H9 (cell line): ENCODE results near the gene CRTAP. TPM values are rescaled to one million over a fixed set of nuclear protein-coding genes. Genes with fewer than 3 reads are reported as not detected.

ENCODE experiments used
- DNase-seq: peaks from one replicate; pipeline ENCODE4 v3.0.0-alpha.2; 2017
- H2AFZ ChIP-seq: one replicate; pipeline ENCODE4 v1.6.1; 2013; ENCODE audit warnings: mild to moderate bottlenecking, low read length, control low read depth, moderate library complexity
- H2AK5ac ChIP-seq: 2 replicates; pipeline ENCODE4 v1.6.1; 2013; ENCODE audit warnings: low read length, control low read depth, mixed read lengths; ENCODE audit not compliant: insufficient read length
- H2BK120ac ChIP-seq: one replicate; pipeline ENCODE4 v1.6.1; 2013; ENCODE audit warnings: low read depth, mild to moderate bottlenecking, low read length, control low read depth, inconsistent platforms; ENCODE audit not compliant: poor library complexity, severe bottlenecking
- H2BK12ac ChIP-seq: 2 replicates; pipeline ENCODE4 v1.6.1; 2013; ENCODE audit warnings: low read length, control low read depth, mixed read lengths, low read depth; ENCODE audit not compliant: insufficient read length
- H2BK15ac ChIP-seq: 2 replicates; pipeline ENCODE4 v1.6.1; 2013; ENCODE audit warnings: low read depth, low read length, control low read depth
- H2BK20ac ChIP-seq: one replicate; pipeline ENCODE4 v1.6.1; 2013; ENCODE audit warnings: low read depth, mild to moderate bottlenecking, low read length, control low read depth, inconsistent platforms; ENCODE audit not compliant: poor library complexity, severe bottlenecking
- H2BK5ac ChIP-seq: 2 replicates; pipeline ENCODE4 v1.6.1; 2013; ENCODE audit warnings: low read length, control low read depth, mixed read lengths; ENCODE audit not compliant: insufficient read length
- H3K14ac ChIP-seq: 2 replicates; pipeline ENCODE4 v1.6.1; 2013; ENCODE audit warnings: low read length, control low read depth; ENCODE audit not compliant: insufficient read depth
- H3K18ac ChIP-seq: 2 replicates; pipeline ENCODE4 v1.6.1; 2013; ENCODE audit warnings: low read depth, mild to moderate bottlenecking, mixed read lengths, low read length, control low read depth; ENCODE audit not compliant: insufficient read length
- H3K23ac ChIP-seq: 2 replicates; pipeline ENCODE4 v1.6.1; 2013; ENCODE audit warnings: low read length, control low read depth, mixed read lengths, low read depth; ENCODE audit not compliant: insufficient read length
- H3K23me2 ChIP-seq: 2 replicates; pipeline ENCODE4 v1.6.1; 2013; ENCODE audit warnings: low read depth, mild to moderate bottlenecking, mixed read lengths, low read length, control low read depth; ENCODE audit not compliant: insufficient read length, poor library complexity, severe bottlenecking
- H3K27ac ChIP-seq: 2 replicates; pipeline ENCODE4 v1.5.1; 2013; ENCODE audit warnings: low read length, control low read depth, mixed read lengths, low read depth; ENCODE audit not compliant: insufficient read length
- H3K27me3 ChIP-seq: 2 replicates; pipeline ENCODE4 v1.6.1; 2013; ENCODE audit warnings: low read length, control low read depth, inconsistent platforms; ENCODE audit not compliant: insufficient read depth
- H3K4ac ChIP-seq: 2 replicates; pipeline ENCODE4 v1.6.1; 2013; ENCODE audit warnings: low read depth, mild to moderate bottlenecking, control low read depth, inconsistent platforms, low read length, moderate library complexity
- H3K4me1 ChIP-seq: 2 replicates; pipeline ENCODE4 v1.6.1; 2013; ENCODE audit warnings: low read length, control low read depth, inconsistent platforms; ENCODE audit not compliant: insufficient read depth
- H3K4me2 ChIP-seq: 2 replicates; pipeline ENCODE4 v1.6.1; 2013; ENCODE audit warnings: low read length, control low read depth, mixed read lengths; ENCODE audit not compliant: insufficient read length, insufficient read depth
- H3K56ac ChIP-seq: 2 replicates; pipeline ENCODE4 v1.6.1; 2013; ENCODE audit warnings: low read depth, mild to moderate bottlenecking, mixed read lengths, low read length, control low read depth; ENCODE audit not compliant: insufficient read length
- H3K79me1 ChIP-seq: 2 replicates; pipeline ENCODE4 v1.6.1; 2013; ENCODE audit warnings: low read depth, mild to moderate bottlenecking, moderate library complexity, low read length, control low read depth, inconsistent platforms; ENCODE audit not compliant: insufficient read depth, poor library complexity, severe bottlenecking
- H3K79me2 ChIP-seq: 2 replicates; pipeline ENCODE4 v1.6.1; 2013; ENCODE audit warnings: low read length, control low read depth, inconsistent platforms; ENCODE audit not compliant: insufficient read depth
- H3K9ac ChIP-seq: 2 replicates; pipeline ENCODE4 v1.6.1; 2013; ENCODE audit warnings: low read length, control low read depth, mixed read lengths; ENCODE audit not compliant: insufficient read length; ENCODE audit errors: extremely low read depth
- H3K9me3 ChIP-seq: one replicate; pipeline ENCODE4 v1.6.1; 2013; ENCODE audit warnings: low read depth, low read length, inconsistent platforms; ENCODE audit not compliant: control insufficient read depth
- H3T11ph ChIP-seq: one replicate; pipeline ENCODE4 v1.6.1; 2013; ENCODE audit warnings: mild to moderate bottlenecking, low read length, control low read depth, inconsistent platforms
- H4K20me1 ChIP-seq: one replicate; pipeline ENCODE4 v1.6.1; 2013; ENCODE audit not compliant: control insufficient read depth, insufficient read length, insufficient read depth
- H4K5ac ChIP-seq: 2 replicates; pipeline ENCODE4 v1.6.1; 2013; ENCODE audit warnings: low read depth, mild to moderate bottlenecking, mixed read lengths, low read length, control low read depth; ENCODE audit not compliant: insufficient read length
- H4K8ac ChIP-seq: replicated peaks from 2 replicates; pipeline ENCODE4 v1.6.1; 2013; ENCODE audit warnings: low read length, control low read depth, mixed read lengths, low read depth; ENCODE audit not compliant: insufficient read length
- H4K91ac ChIP-seq: 2 replicates; pipeline ENCODE4 v1.6.1; 2013; ENCODE audit warnings: low read depth, mild to moderate bottlenecking, moderate library complexity, mixed read lengths, low read length, control low read depth; ENCODE audit not compliant: insufficient read length
- H3K27ac Mint-ChIP-seq, 3 experiments: 2 replicates in 2 of 3; 3 replicates in 1 of 3; pipeline ENCODE4 v1.8.0; 2020 to 2021; ENCODE audit warnings: mixed read lengths in 3 of 3, mild to moderate bottlenecking in 1 of 3, moderate library complexity in 1 of 3
- H3K27me3 Mint-ChIP-seq: 2 replicates; pipeline ENCODE4 v1.8.0; 2021; ENCODE audit warnings: low read depth, mild to moderate bottlenecking, moderate library complexity, mixed read lengths
- H3K36me3 Mint-ChIP-seq, 3 experiments: 2 replicates in 2 of 3; 3 replicates in 1 of 3; pipeline ENCODE4 v1.8.0; 2020 to 2021; ENCODE audit warnings: low read depth in 3 of 3, mixed read lengths in 3 of 3; ENCODE audit not compliant: insufficient read depth in 1 of 3
- H3K4me1 Mint-ChIP-seq, 2 experiments: 2 replicates each; pipeline ENCODE4 v1.8.0; 2020; ENCODE audit warnings: mixed read lengths in 2 of 2
- H3K4me3 Mint-ChIP-seq, 2 experiments: 2 replicates in 1 of 2; 3 replicates in 1 of 2; pipeline ENCODE4 v1.8.0; 2020 to 2021; ENCODE audit warnings: mild to moderate bottlenecking in 2 of 2, mixed read lengths in 2 of 2, moderate library complexity in 1 of 2
- H3K9me3 Mint-ChIP-seq, 2 experiments: 2 replicates in 1 of 2; 3 replicates in 1 of 2; pipeline ENCODE4 v1.8.0; 2020; ENCODE audit warnings: mild to moderate bottlenecking in 2 of 2, mixed read lengths in 2 of 2, moderate library complexity in 1 of 2
- CTCF ChIP-seq: fragments of 200-600 bp; sonication (generic); conservative IDR thresholded peaks from 3 replicates; pipeline ENCODE4 v1.8.0; 2021; ENCODE audit warnings: antibody characterized with exemption, mild to moderate bottlenecking
- WGBS: extraction: QIAGEN DNeasy Blood & Tissue Kit; methylation state at CpG from one replicate; pipeline ENCODE4 v1.1.7; 2013; ENCODE audit warnings: missing lambda C conversion rate, low lambda C conversion rate, mixed read lengths; ENCODE audit not compliant: insufficient read length; ENCODE audit errors: extremely low coverage; 5-methylcytosine and 5-hydroxymethylcytosine counted together
- total RNA-seq: library from RNA; stranded (reverse); gene quantifications from 2 replicates; pipeline ENCODE4 v1.2.1, GENCODE V29; 2021

Gene CRTAP
- total RNA-seq, 1 experiment from 2014 or later: 159 TPM

DNA sequence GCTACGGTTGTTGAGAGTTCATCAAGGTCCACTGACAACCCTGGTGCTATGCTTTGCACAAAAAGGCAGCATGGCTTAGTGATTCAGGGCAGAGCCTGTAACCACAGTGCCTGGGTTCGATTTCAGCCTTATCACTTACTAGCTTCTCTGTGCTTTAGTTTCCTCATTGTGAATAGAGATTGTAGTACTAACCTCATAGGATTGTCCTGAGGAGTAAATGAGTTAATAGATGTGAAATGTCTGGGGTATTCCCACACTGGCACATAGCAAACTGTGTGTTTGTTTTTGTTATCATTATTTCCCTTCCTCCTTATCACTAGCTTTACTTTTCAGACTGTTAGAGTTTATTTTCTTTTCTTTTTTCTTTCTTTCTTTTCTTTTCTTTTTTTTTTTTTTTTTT, 16.3 kb downstream of the CRTAP start:
- Mint-ChIP-seq H3K9me3 (no peaks in the 10 kb centered on the region), H3K4me3 (no peak overlapping the region), H3K27ac (no peak overlapping the region), H3K36me3 (peaks cover 4 to 46% (median 20%) of the 10 kb centered on the region in 3 experiments; a peak in 6 of 7 replicates), H3K4me1 (peaks cover 13% of the 10 kb centered on the region in 2 experiments), H3K27me3 (no peaks in the 10 kb centered on the region)
- no peak for TF ChIP-seq CTCF
- H3K9me3 ChIP-seq: no peaks in the 10 kb centered on the region
- no peak overlapping the region for H3K4me2 ChIP-seq
- H3K4me1 ChIP-seq: peaks cover 2% of the 10 kb centered on the region; the same call in 1 of the 2 replicates
- no peak overlapping the region for H2BK15ac ChIP-seq
- H3K27me3 ChIP-seq: no peaks in the 10 kb centered on the region
- no peak overlapping the region for H3K27ac ChIP-seq
- H4K91ac ChIP-seq: no peak overlapping the region
- no peak overlapping the region for H3K56ac ChIP-seq
- DNase-seq: no peak
- H4K5ac ChIP-seq: no peak overlapping the region
- H3T11ph ChIP-seq: no peak overlapping the region
- no peak overlapping the region for H3K9ac ChIP-seq
- H2BK5ac ChIP-seq: no peak overlapping the region
- H2AFZ ChIP-seq: no peak overlapping the region
- no peaks in the 10 kb centered on the region for H4K20me1 ChIP-seq
- no peak overlapping the region for H4K8ac ChIP-seq
- WGBS: no CpG with 5 or more reads among the region's 2 CpGs
- no peak overlapping the region for H2AK5ac ChIP-seq
- no peak overlapping the region for H3K14ac ChIP-seq
- no peaks in the 10 kb centered on the region for H3K79me1 ChIP-seq
- H2BK12ac ChIP-seq: no peak overlapping the region
- H3K23ac ChIP-seq: no peak overlapping the region
- H3K4ac ChIP-seq: no peak overlapping the region
- H2BK20ac ChIP-seq: no peak overlapping the region
- H2BK120ac ChIP-seq: no peak overlapping the region
- no peaks in the 10 kb centered on the region for H3K79me2 ChIP-seq
- H3K23me2 ChIP-seq: no peaks in the 10 kb centered on the region
- H3K18ac ChIP-seq: no peak overlapping the region
